Mononuclear cell (primary cell): ENCODE results near the gene PPP1R15A. TPM values are rescaled to one million over a fixed set of nuclear protein-coding genes. Genes with fewer than 3 reads are reported as not detected.
"Not testable (repeated sequence)": the region's sequence is repeated elsewhere in the genome, so short reads cannot be mapped to it uniquely, and the experiment has no call there.

Experiments used
- H3K27me3 ChIP-seq: 2 replicates; pipeline ENCODE4 v1.6.0; 2011; ENCODE audit warnings: low read length, control low read depth; ENCODE audit not compliant: insufficient read depth
- H3K4me1 ChIP-seq: 2 replicates; pipeline ENCODE4 v1.5.1; 2011; ENCODE audit warnings: mild to moderate bottlenecking, low read length, control low read depth; ENCODE audit not compliant: insufficient read depth
- H3K4me3 ChIP-seq: 2 replicates; pipeline ENCODE4 v1.5.1; 2011; ENCODE audit warnings: mild to moderate bottlenecking, low read length, moderate library complexity
- H3K9me3 ChIP-seq: 2 replicates; pipeline ENCODE4 v1.5.1; 2011; ENCODE audit warnings: low read depth, mild to moderate bottlenecking, control low read depth, low read length
- total RNA-seq: library from RNA; depleted of rRNA; stranded (reverse); fragments of >200 nt; gene quantifications from one replicate; pipeline ENCODE4 v1.2.3, GENCODE V29; 2012

Gene PPP1R15A
- total RNA-seq, 1 donor: 644 TPM

- H3K4me3 ChIP-seq, H3K9me3 ChIP-seq, H3K27me3 ChIP-seq, H3K4me1 ChIP-seq: not testable (repeated sequence)
Observed at GRCh38 chr19:48889496-48889895, 17.3 kb downstream of the PPP1R15A start.

- no peak overlapping the region for H3K4me3 ChIP-seq
- H3K9me3 ChIP-seq: no peaks in the 10 kb centered on the region
- H3K27me3 ChIP-seq: peaks cover 15% of the 10 kb centered on the region
- no peaks in the 10 kb centered on the region for H3K4me1 ChIP-seq
Observed at GRCh38 chr19:48890551-48890950, 18.3 kb downstream of the PPP1R15A start.

GRCh38 chr19:48895226-48895625 is 23.0 kb downstream of the PPP1R15A start:
- Histone ChIP-seq H3K4me1 (peaks cover 11% of the 10 kb centered on the region), H3K4me3 (no peak overlapping the region), H3K9me3 (no peaks in the 10 kb centered on the region), H3K27me3 (peaks cover 16% of the 10 kb centered on the region)

GRCh38 chr19:48896191-48896720 is 24.0 kb downstream of the PPP1R15A start:
- Histone ChIP-seq H3K27me3 (peaks cover 16% of the 10 kb centered on the region), H3K9me3 (no peaks in the 10 kb centered on the region), H3K4me1 (peaks cover 20% of the 10 kb centered on the region), H3K4me3 (no peak overlapping the region)

GRCh38 chr19:48897181-48897580 is 25.0 kb downstream of the PPP1R15A start:
- Histone ChIP-seq H3K9me3 (no peaks in the 10 kb centered on the region), H3K4me1 (peaks cover 29% of the 10 kb centered on the region), H3K27me3 (peaks cover 16% of the 10 kb centered on the region), H3K4me3 (no peak overlapping the region)

- H3K9me3 ChIP-seq: not testable (repeated sequence)
- Histone ChIP-seq H3K4me3 (peak overlapping the region; percentile 97), H3K27me3 (peaks cover 12% of the 10 kb centered on the region), H3K4me1 (peaks cover 38% of the 10 kb centered on the region)
Observed at GRCh38 chr19:48899386-48899749, 27.1 kb downstream of the PPP1R15A start.

- Histone ChIP-seq H3K4me3 (peak within 1 kb of the TSS; percentile 97), H3K4me1 (peaks cover 38% of the 10 kb centered on the region)
Observed at GRCh38 chr19:48899781-48900476, 27.7 kb downstream of the PPP1R15A start, which contains the start of gene NUCB1. Gene NUCB1, plus strand, starts transcription at chr19:48900312. Its CDS starts 485 bp downstream, at chr19:48900797.

GRCh38 chr19:48900477-48901406 is 28.5 kb downstream of the PPP1R15A start:
- H3K27me3 ChIP-seq: no peaks in the 10 kb centered on the region
- peak overlapping the region; percentile 97 for H3K4me3 ChIP-seq
- H3K4me1 ChIP-seq: peaks cover 38% of the 10 kb centered on the region
- H3K9me3 ChIP-seq: no peaks in the 10 kb centered on the region

More at GRCh38 chr19:48899781-48900476, 27.7 kb downstream of the PPP1R15A start, which contains the start of gene NUCB1:
- Histone ChIP-seq H3K27me3 (peaks cover 6% of the 10 kb centered on the region), H3K9me3 (no peaks in the 10 kb centered on the region)

- not testable (repeated sequence) for H3K27me3 ChIP-seq, H3K4me3 ChIP-seq, H3K9me3 ChIP-seq
- peaks cover 34% of the 10 kb centered on the region for H3K4me1 ChIP-seq
Observed at GRCh38 chr19:48902291-48902690, 30.1 kb downstream of the PPP1R15A start.

- peaks cover 37% of the 10 kb centered on the region for H3K4me1 ChIP-seq
- H3K9me3 ChIP-seq, H3K27me3 ChIP-seq, H3K4me3 ChIP-seq: not testable (repeated sequence)
Observed at GRCh38 chr19:48903788-48904187, 31.6 kb downstream of the PPP1R15A start.

- H3K4me3 ChIP-seq: no peak overlapping the region
- H3K4me1 ChIP-seq: peaks cover 27% of the 10 kb centered on the region
- no peaks in the 10 kb centered on the region for H3K9me3 ChIP-seq
- no peaks in the 10 kb centered on the region for H3K27me3 ChIP-seq
Observed at GRCh38 chr19:48905664-48906063, 33.4 kb downstream of the PPP1R15A start.

- H3K4me1 ChIP-seq: peaks cover 20% of the 10 kb centered on the region
- H3K27me3 ChIP-seq: no peaks in the 10 kb centered on the region
- H3K9me3 ChIP-seq: no peaks in the 10 kb centered on the region
- H3K4me3 ChIP-seq: no peak overlapping the region
Observed at GRCh38 chr19:48906324-48906723, 34.1 kb downstream of the PPP1R15A start.

- no peaks in the 10 kb centered on the region for H3K9me3 ChIP-seq
- H3K4me3 ChIP-seq: no peak overlapping the region
- H3K4me1 ChIP-seq: peaks cover 7% of the 10 kb centered on the region
- H3K27me3 ChIP-seq: no peaks in the 10 kb centered on the region
Observed at GRCh38 chr19:48907671-48908070, 35.5 kb downstream of the PPP1R15A start.

- not testable (repeated sequence) for H3K27me3 ChIP-seq, H3K4me3 ChIP-seq, H3K4me1 ChIP-seq, H3K9me3 ChIP-seq
Observed at GRCh38 chr19:48909424-48910077, 37.3 kb downstream of the PPP1R15A start.

GRCh38 chr19:48910803-48911202 is 38.6 kb downstream of the PPP1R15A start:
- Histone ChIP-seq H3K27me3 (no peaks in the 10 kb centered on the region), H3K4me1 (peaks cover 4% of the 10 kb centered on the region), H3K9me3 (no peaks in the 10 kb centered on the region), H3K4me3 (no peak overlapping the region)
